Measurements from ENCODE around the gene KRT15.

Gene KRT15

GRCh38 chr17:41523787-41524186 lies 5.1 kb upstream of the KRT15 start:
- DNase-seq, result no peak

- no peak for DNase-seq
Measured at GRCh38 chr17:41523225-41523593, 4.5 kb upstream of the KRT15 start.

DNA sequence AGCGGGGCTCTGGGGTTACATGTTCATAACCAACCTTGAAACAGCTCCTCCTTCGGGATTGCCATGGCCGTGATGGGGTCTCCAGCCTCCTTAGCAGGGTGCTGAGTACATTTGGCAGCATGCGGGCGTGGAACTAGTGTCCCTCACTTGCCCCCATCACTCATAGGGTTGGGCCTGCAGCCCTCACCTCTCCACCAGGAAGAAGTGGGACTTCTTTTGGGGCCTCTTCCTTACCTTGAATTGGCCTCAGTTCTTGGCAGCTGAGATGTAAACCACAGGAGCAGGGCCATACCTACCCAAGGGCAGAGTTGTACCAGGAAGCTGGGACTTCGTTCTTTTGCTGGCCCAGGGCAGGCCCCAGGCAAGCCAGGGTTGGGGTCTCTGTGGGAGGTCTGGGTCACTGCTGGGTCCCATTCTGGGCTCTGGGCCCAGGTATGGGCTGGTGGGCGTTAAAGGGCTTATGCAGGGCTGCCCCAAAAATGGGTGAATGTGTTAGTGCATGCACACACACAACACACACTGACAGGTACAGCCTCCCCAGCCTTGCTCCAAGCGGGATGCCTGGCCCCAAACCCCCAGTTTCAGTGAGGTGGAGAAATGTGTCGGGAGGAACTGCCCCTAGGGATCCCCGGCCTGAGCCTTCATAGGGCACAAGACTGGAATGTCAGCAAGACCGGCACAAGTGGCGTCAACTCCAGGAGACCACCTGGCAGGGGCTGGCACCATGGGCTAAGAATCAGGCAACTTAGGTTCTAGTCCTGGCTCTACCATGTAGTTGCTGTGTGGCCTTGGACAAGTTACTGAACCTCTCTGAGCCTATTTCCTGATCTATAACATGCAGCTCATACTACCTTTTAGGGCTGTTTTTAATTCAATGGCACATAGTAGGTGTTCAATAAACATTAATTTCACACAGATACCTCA lies 3.9 kb upstream of the KRT15 start:
- no peak for DNase-seq

DNA sequence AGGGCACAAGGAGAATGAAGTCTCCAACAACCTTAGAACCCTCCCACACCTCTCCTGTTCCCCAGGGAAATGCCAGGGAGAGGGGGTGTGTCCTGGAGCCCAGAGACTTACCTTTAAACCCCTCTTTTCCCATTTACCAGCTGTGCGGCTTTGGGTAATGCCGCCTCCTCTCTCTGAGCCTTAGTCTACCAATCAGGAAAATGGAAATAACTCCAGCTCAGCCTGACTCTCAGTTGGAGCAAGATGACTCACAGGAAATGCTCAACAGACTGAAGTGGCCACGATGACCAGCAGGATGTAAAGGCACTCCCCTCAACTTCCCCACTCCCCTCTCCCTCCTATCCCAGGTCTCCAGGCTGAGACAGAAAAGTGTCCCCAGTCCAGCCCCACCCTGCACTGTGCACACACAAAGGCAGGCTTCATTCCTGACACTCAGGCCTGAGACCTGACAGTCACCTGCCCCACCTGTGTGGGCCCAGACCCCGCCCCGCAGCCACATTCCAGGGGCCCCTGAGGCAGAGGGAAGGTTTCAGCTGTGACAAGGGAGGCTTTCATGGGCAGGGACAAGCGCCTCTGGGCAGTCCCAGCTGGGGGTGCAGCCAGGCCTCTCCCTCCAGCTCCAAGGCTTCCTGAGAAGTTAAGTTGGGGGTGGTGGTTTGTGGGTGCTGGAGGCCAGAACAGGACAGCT lies 3.0 kb upstream of the KRT15 start:
- no peak for DNase-seq

GRCh38 chr17:41520821-41521521 lies 2.3 kb upstream of the KRT15 start:
- DNase-seq, result no peak

- DNase-seq, result no peak
Measured at GRCh38 chr17:41519501-41520224, 973 bp upstream of the KRT15 start.

DNA sequence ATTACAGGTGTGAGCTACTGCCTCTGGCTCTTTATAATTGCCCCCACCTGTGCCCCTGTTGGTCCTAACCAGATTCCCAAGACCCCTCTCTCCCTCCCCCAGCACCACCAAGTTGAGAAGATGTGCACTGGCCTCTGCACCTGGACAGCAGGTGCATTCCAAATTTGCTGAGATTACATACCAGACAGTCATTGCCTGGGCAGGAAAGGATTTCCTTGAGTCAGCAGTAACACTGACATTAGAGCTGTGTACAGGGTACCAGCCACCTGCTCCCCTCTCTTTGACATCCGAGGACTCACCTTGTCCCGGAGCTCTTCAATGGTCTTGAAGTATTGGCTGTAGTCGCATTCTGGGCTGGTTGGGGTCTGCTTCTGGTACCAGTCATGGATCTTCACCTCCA lies 659 bp downstream of the KRT15 start:
- no peak for DNase-seq

GRCh38 chr17:41516830-41517283 lies 1.8 kb downstream of the KRT15 start:
- no peak for DNase-seq

DNA sequence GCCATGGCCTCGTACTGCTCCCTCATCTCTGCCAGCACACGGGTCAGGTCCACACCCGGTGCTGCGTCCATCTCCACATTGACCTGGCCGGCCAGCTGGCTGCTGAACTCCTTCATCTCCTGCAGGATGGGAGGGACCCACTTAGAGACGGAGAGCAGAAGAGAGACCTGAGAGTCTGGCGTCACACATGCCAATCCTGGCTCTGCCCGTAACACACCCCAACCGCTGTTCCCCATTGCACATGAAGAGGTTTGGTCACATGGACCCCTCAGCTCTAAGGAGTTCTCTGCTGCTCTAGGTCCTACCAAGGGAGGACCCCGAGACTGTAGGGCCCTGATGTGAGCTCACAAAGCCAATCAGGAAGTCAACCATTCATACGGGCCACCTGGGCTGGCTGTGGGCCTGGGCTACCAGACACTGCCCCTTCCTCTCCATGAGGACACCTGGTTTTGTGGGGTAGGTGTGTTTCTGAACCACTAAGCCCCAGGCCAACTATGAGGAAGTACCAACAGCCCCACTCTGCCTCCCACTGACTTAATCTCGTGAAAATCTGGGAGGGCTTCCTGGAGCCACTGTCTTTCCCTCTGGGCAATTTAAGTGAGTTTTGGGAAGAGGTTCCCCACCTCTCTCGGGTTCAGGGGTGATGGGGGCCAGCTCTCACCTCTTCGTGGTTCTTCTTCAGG lies 2.4 kb downstream of the KRT15 start:
- no peak for DNase-seq

DNA sequence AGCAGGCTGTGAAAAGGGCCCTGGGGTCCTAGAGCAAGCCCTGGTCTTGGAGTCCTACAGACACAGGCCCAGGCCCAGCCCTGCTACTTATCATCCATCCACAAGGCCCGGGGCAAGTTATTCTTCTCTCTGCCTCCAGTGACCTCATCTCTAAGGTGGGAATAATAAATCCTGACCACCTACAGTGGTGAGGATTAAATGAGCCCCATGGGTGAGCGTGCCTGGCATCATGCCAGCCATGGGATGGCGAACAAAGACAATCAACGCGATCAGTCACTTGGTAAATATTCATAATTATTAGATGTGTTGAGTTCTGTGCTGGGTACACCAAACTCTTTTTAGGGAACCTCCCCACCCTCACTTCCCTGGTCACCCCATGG lies 5.5 kb downstream of the KRT15 start:
- DNase-seq, result no peak

DNA sequence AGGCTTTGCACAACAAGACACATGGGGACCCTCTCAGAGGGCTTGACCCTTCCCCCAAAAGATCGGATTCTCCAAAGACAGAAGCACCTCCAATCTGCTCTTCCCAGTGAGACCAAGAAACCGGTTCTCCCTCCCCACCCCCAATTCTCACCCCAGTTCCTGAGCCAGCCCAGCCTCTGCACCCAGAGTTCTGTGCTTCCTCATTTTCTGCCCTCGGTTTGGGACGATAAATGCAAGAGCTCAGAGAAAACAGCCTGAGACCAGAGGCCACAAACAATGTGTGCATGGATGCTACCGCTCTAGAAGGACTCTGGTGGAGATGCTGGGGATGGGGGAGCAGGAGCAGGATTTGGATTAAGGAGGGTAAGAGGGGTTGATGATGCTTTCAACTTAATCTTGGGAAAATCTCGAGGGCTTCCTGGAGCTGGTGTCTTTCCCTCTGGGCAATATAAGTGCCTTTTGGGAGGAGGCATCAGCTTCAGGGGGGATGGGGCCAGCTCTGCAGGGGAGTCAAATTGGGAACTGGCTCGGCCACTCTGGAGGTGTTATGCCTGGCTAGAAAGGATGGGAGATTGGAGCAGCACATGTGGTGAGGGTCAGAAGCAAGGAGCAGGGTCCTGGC lies 6.0 kb downstream of the KRT15 start:
- DNase-seq, result no peak

GRCh38 chr17:41511716-41512115 lies 7.0 kb downstream of the KRT15 start:
- DNase-seq, result no peak

- DNase-seq, result no peak
Measured at GRCh38 chr17:41511116-41511515, 7.6 kb downstream of the KRT15 start.

GRCh38 chr17:41510251-41511065 lies 8.2 kb downstream of the KRT15 start:
- DNase-seq, result no peak

DNA sequence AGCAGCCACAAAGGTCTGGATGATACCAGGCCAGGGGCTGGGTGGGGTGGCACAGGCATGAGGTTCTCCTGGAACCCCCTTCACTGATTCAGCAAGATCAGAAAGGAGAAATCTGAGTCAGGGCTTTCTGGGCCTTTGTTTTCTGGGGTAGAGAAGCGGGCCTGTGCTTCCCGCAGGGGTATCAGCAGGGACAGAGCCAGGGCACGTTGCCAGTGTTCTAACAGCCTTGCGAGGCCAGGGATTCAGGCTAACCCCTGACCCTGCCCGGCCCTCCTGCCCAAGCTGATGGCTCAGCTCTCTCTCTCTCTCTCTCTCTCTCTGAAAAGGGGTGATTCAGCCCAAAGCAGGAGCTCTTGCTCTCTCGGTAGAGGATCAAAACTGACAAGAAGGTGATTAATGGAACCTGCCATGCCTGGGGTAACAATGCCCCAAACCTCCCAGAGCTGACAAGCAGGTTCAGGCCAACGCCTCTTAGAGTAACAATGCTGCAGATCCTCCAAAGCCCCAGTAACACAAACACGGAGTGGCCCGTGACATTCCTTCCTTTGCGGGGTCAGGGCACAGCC lies 11.3 kb downstream of the KRT15 start:
- no peak for DNase-seq

- DNase-seq, result no peak
Measured at GRCh38 chr17:41505809-41506767, 12.6 kb downstream of the KRT15 start.

GRCh38 chr17:41505007-41505808 lies 13.5 kb downstream of the KRT15 start, which contains the start of gene KRT13:
TSS of gene KRT13 (minus strand) at chr17:41505612. CDS start at chr17:41505550, 62 bp downstream.
- no peak for DNase-seq

All from activated gamma-delta T cell (primary cell).